ENCODE data around the gene ZNF197. TPM values are rescaled to one million over a fixed set of nuclear protein-coding genes. Genes with fewer than 3 reads are reported as not detected.

The ZNF197 gene
- total and polyA plus RNA-seq, 2 of the 13 experiments (the other 11 are each of a cell fraction or from before 2014, with no cell fraction given): 1.8 to 6.8 TPM

DNA sequence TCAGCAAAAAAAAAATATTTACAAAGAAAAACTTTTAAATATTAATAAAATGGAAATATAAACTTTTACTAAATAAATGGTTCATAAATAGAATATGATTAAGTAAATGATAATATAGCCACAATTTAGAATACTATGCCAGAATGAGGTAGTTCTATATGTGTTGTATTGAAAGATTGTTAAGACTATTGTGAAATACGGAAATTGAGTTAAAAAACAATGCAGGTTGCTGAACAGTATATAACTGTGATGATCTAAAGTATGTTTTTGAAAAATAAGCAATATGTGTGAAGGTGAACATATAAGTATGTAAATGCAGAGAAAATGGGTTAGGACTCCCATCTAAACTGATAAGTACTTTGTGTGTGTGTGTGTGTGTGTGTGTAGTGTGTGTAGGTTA is 24.9 kb downstream of the ZNF197 start:
- no peak overlapping the region for H3K27ac ChIP-seq (ENCODE audit: extremely low read length, insufficient read depth, low read length)
- H3K36me3 ChIP-seq (replicated peaks in 1 of 2; ENCODE audit: control insufficient read depth in 1 of 2, insufficient read depth in 2 of 2, low read length in 2 of 2): no peaks in the 10 kb centered on the region
- no peak for DNase-seq (ENCODE audit: low spot score)
- no peaks in the 10 kb centered on the region for H3K79me2 ChIP-seq (ENCODE audit: insufficient read depth, low read length)
- H4K20me1 ChIP-seq (ENCODE audit: insufficient read depth, low read length): no peaks in the 10 kb centered on the region
- H3K27me3 ChIP-seq (ENCODE audit: control insufficient read depth in 1 of 2, insufficient read depth in 2 of 2, low read length in 2 of 2): no peaks in the 10 kb centered on the region
- intact Hi-C loops (cut with micrococcal nuclease; ENCODE audit: unreplicated experiment) (no loop called here), in situ Hi-C loops (cut with HindIII; ENCODE audit: extremely low pct_ligation_motif_present, low pct_unique_long_range_greater_than_20kb) (no loop called here)
- H3K9ac ChIP-seq (ENCODE audit: insufficient read depth, low read depth, low read length): no peak overlapping the region
- no peaks in the 10 kb centered on the region for H3K4me1 ChIP-seq (ENCODE audit: insufficient read depth, low read length)
- WGBS (ENCODE audit: low lambda C conversion rate): 92% methylated on average over 1 of the region's 1 CpG
- H3K4me3 ChIP-seq (replicated peaks in 1 of 3; ENCODE audit: insufficient read depth in 1 of 3, low read depth in 2 of 3, low read length in 3 of 3): no peak overlapping the region
- H3K4me2 ChIP-seq (ENCODE audit: low read depth, low read length): no peak overlapping the region
- no peak for ATAC-seq
- FAIRE-seq: no peak
- CTCF ChIA-PET (ENCODE audit: low intra/inter-chr PET ratio, low total read pairs): no interaction called here
- TF ChIP-seq MEIS1 (CRISPR knock-in tag; IDR thresholded peaks at IDR 0.05; ENCODE audit: borderline replicate concordance): no peak
- no peak for TF ChIP-seq POLR2A (IDR thresholded peaks at IDR 0.05; ENCODE audit: insufficient read depth in 1 of 2, low read depth in 2 of 2, low read length in 2 of 2)
- no peak for TF ChIP-seq ZNF670 (CRISPR knock-in tag; IDR thresholded peaks at IDR 0.05; ENCODE audit: borderline replicate concordance)
- TF ChIP-seq MAFF (IDR thresholded peaks at IDR 0.05; ENCODE audit: low read depth, low read length): no peak
- TF ChIP-seq ZNF547 (CRISPR knock-in tag; IDR thresholded peaks at IDR 0.05): no peak
- no peak for TF ChIP-seq TEAD2 (CRISPR knock-in tag; IDR thresholded peaks at IDR 0.05)
- no peak for TF ChIP-seq ZSCAN21 (CRISPR knock-in tag; IDR thresholded peaks at IDR 0.05; ENCODE audit: borderline replicate concordance)
- TF ChIP-seq FOXA1 (IDR thresholded peaks at IDR 0.05): no peak
- no peak for TF ChIP-seq FOXA1 (CRISPR knock-in tag; IDR thresholded peaks at IDR 0.05)
- TF ChIP-seq JUNB (CRISPR knock-in tag; IDR thresholded peaks at IDR 0.05; ENCODE audit: borderline replicate concordance): no peak
- no peak overlapping the region for H2AFZ ChIP-seq (ENCODE audit: low read length)
- POLR2A ChIA-PET: no interaction called here
- no TSS peak for BruUV-seq (replicated peaks)
- no peaks in the 10 kb centered on the region for H3K9me3 ChIP-seq (ENCODE audit: low read length)

DNA sequence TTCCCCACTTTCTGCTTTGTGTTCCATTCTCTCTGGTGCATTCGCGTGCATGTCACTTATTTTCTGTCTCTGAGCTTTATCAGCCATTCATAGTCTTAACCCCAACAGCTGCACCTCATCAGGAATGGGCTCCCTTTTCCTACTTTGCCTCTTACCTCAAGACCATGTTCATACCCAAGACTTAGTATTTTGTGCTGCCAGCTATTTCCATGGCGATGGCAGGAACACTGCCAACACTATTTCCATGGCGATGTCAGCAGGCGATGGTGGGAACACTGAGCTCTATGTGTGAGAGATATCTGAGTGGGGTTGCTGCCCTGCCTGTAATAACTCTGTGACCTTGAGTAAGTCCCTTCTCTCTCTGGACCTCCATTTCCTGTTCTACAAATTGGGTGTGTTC is 29.2 kb downstream of the ZNF197 start:
- Histone ChIP-seq H4K20me1 (ENCODE audit: insufficient read depth, low read length) (no peaks in the 10 kb centered on the region), H3K79me2 (ENCODE audit: insufficient read depth, low read length) (no peaks in the 10 kb centered on the region), H3K27me3 (ENCODE audit: control insufficient read depth in 1 of 2, insufficient read depth in 2 of 2, low read length in 2 of 2) (no peaks in the 10 kb centered on the region; a peak in 1 of 5 replicates), H2AFZ (ENCODE audit: low read length) (no peak overlapping the region), H3K27ac (ENCODE audit: extremely low read length, insufficient read depth, low read length) (no peak overlapping the region), H3K9ac (ENCODE audit: insufficient read depth, low read depth, low read length) (no peak overlapping the region), H3K9me3 (ENCODE audit: low read length) (no peaks in the 10 kb centered on the region), H3K4me1 (ENCODE audit: insufficient read depth, low read length) (no peaks in the 10 kb centered on the region), H3K4me3 (replicated peaks in 1 of 3; ENCODE audit: insufficient read depth in 1 of 3, low read depth in 2 of 3, low read length in 3 of 3) (no peak overlapping the region), H3K36me3 (replicated peaks in 1 of 2; ENCODE audit: control insufficient read depth in 1 of 2, insufficient read depth in 2 of 2, low read length in 2 of 2) (no peaks in the 10 kb centered on the region), H3K4me2 (ENCODE audit: low read depth, low read length) (no peak overlapping the region)
- intact Hi-C loops (cut with micrococcal nuclease; ENCODE audit: unreplicated experiment): no loop called here
- in situ Hi-C loops (cut with HindIII; ENCODE audit: extremely low pct_ligation_motif_present, low pct_unique_long_range_greater_than_20kb): no loop called here
- ChIA-PET CTCF (ENCODE audit: low intra/inter-chr PET ratio, low total read pairs) (no interaction called here), POLR2A (no interaction called here)
- no peak for FAIRE-seq
- DNase-seq (ENCODE audit: low spot score): no peak
- TF ChIP-seq ZNF441 (CRISPR knock-in tag; IDR thresholded peaks at IDR 0.05; ENCODE audit: borderline replicate concordance) (no peak), ZNF615 (CRISPR knock-in tag; IDR thresholded peaks at IDR 0.05; ENCODE audit: borderline replicate concordance) (no peak), ZNF235 (CRISPR knock-in tag; IDR thresholded peaks at IDR 0.05; ENCODE audit: borderline replicate concordance) (no peak), REL (CRISPR knock-in tag; conservative IDR thresholded peaks at IDR 0.05) (no peak), SPEN (CRISPR knock-in tag; IDR thresholded peaks at IDR 0.05; ENCODE audit: low read depth) (no peak), NR2C2 (CRISPR knock-in tag; IDR thresholded peaks at IDR 0.05; ENCODE audit: borderline replicate concordance) (no peak), TBL1XR1 (IDR thresholded peaks at IDR 0.05; ENCODE audit: borderline replicate concordance, low read length, partially characterized antibody) (no peak)
- TF ChIP-seq, protein P1, sequence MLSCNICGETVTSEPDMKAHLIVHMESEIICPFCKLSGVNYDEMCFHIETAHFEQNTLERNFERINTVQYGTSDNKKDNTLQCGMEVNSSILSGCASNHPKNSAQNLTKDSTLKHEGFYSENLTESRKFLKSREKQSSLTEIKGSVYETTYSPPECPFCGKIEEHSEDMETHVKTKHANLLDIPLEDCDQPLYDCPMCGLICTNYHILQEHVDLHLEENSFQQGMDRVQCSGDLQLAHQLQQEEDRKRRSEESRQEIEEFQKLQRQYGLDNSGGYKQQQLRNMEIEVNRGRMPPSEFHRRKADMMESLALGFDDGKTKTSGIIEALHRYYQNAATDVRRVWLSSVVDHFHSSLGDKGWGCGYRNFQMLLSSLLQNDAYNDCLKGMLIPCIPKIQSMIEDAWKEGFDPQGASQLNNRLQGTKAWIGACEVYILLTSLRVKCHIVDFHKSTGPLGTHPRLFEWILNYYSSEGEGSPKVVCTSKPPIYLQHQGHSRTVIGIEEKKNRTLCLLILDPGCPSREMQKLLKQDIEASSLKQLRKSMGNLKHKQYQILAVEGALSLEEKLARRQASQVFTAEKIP (CRISPR knock-in tag; IDR thresholded peaks at IDR 0.05; ENCODE audit: borderline replicate concordance): no peak
- TF ChIP-seq, protein P2, sequence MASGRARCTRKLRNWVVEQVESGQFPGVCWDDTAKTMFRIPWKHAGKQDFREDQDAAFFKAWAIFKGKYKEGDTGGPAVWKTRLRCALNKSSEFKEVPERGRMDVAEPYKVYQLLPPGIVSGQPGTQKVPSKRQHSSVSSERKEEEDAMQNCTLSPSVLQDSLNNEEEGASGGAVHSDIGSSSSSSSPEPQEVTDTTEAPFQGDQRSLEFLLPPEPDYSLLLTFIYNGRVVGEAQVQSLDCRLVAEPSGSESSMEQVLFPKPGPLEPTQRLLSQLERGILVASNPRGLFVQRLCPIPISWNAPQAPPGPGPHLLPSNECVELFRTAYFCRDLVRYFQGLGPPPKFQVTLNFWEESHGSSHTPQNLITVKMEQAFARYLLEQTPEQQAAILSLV (CRISPR knock-in tag; IDR thresholded peaks at IDR 0.05; ENCODE audit: borderline replicate concordance): no peak
- WGBS (ENCODE audit: low lambda C conversion rate): 75% methylated on average over 5 of the region's 5 CpGs
- ATAC-seq: no peak
- BruUV-seq (replicated peaks): no TSS peak
